CD4-positive, alpha-beta T cell treated with Interleukin-17A for 4 hours (primary cell): ENCODE results near the gene AP3B1.
"Not testable (repeated sequence)": the region's sequence is repeated elsewhere in the genome, so short reads cannot be mapped to it uniquely, and the experiment has no call there.

Experiments
- DNase-seq: peaks from one replicate; pipeline ENCODE4 v3.0.0-alpha.2; 2020; ENCODE audit warnings: mixed read lengths

The AP3B1 gene

DNA sequence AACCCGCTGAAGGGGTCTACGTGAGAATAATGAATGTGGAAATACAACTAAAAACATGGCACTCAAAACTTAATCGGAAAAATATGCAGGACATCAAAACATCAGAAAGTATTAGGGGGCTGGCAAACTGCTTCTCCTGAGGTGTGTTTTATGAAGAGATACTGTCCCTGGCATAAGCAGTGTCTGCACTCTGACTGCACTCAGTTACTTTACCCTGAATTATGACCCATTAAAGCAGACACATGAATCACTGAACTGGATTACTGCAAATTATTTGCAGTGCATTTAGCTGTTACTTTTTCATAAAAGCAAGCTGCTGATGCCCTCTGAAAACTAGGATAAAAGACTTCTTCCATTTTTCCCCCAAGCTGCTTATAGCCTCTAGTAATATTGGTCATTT, 164.9 kb downstream of the AP3B1 start:
- no peak for DNase-seq

DNA sequence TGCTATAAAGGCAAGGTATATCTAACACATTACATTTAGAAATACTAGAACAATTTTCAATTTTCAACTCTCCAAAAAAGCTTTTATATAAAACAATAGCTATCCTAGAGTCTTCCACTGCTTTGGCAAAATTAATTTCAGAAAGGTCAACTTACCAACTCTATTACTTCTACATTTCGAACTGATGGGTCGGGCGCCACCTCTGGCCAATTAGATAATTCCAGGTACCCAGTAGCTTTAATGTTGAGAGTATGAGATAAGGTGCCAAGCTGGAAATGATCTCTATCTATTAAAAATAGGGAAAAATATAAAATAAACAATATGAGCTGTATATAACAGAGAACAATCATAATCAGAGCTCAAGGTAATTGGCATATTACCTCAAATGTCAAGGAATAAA, 166.6 kb downstream of the AP3B1 start:
- no peak for DNase-seq

DNA sequence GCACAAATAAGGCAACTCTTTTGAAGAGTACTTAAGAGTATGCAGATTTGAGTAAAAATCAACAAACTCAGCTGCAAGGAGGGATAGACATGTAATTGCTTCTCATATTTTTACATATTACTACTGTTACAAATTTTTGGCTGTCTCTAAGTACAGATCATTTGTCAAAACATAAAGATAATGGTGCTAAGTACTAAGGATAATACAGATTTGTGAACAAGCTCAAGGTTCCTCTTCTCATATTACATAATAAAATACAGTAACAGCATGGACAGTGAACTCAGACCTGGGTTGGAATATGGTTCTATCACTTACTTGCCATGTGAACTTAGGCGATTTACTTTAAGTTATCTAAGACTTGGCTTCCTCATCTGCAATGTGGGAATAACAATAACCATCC, 168.0 kb downstream of the AP3B1 start:
- no peak for DNase-seq

DNA sequence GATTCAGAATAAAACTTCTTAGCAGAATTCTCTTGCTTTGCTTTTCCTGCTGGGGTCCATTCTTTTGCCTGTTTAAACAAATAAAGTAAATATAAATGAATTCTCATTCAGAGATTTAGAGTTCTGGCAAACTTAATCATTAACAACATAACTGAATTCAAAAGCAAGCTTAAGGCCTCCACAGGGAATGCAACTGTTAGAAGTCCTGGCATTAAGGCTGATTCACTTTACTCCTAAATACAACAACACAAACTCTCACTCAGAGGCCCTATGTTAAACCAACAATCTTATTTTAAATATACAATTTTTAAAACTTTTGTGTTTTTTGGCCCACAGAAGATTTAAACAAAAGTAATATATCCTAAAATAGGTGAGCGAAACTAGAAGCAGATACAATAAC, 178.3 kb downstream of the AP3B1 start:
- DNase-seq, result no peak

DNA sequence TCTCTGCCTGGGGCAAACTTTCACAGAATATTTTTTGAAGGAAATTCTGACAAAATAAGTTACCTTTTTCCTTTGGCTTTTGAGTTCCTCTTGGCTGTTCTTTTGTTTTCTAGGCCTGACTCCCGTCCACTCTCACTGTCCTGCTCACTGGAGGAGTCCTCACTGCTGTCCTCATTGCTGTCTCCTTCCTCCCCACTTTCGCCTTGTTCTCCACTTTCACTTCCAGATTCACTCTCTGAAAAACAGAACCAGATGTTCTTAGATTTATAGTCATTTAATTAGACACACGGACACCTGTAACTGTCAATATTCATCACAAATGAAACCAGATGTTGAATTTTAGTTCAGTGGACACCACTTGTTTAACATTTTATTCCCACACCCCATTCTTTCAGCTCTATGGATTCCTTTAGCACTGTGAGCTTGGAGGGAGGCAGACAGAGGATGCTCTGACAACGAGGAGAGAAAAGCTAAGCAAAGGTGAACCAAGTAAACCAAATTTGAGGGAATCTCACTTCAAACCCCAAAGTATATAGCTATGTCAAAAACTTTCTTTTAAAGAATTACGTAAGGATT, 180.7 kb downstream of the AP3B1 start:
- no peak for DNase-seq

DNA sequence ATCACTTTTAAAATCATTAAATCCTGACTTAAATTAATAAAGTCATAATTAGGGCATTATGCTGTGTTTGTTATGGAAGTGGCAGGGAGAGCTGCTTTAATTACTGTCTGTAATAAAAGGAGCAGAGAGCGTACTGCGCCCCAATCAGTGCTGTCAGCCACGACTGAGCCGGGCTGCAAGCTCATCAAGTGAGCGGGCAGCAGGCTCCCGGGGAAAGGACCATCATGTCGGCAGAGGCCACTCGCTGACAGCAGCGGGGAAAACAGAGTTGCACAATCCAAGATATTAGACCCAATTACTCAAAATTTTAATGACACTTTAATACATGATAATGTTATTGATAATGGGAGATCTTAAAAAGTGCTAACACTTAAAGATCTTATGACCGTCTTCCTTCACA, 181.6 kb downstream of the AP3B1 start:
- DNase-seq, result no peak

DNA sequence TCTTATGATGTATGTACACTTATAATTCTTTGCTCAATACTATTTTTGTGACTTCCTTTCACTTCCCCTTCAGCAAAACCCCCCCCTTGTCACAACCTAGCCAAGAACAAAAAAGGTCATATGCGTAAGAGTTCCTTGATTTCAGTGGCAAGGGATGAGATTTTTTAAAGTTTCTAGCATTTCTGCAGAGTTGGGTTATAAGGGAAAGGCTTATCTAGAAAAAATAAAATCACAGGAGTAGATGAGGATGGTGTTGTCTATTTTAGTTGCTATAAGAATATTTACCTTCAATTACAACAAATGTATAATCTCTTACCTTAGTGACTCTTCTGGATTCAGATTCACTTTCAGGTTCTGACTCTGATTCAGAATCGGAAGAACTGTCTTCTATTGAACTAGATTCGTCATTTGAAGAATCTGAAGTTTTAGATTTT, 184.6 kb downstream of the AP3B1 start:
- DNase-seq, result no peak

DNA sequence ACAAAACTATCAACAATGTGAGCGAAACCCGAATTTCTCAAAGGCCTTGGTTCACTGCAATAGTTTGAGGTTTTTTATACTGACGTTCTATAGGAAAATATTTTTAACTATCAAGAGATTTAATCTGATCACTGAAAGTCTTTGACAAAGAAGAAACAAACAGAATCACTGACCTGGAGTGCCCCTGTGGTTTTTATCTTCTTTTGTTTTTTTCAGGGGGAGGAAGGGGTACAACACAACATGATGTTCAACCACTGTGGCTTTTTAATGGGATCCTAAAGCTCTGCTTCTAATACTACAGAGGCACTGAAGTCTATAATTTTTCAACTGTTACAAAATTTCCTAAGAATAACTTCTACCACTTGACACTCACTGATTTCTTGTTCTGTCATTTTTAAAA, 185.9 kb downstream of the AP3B1 start:
- DNase-seq, result no peak

DNA sequence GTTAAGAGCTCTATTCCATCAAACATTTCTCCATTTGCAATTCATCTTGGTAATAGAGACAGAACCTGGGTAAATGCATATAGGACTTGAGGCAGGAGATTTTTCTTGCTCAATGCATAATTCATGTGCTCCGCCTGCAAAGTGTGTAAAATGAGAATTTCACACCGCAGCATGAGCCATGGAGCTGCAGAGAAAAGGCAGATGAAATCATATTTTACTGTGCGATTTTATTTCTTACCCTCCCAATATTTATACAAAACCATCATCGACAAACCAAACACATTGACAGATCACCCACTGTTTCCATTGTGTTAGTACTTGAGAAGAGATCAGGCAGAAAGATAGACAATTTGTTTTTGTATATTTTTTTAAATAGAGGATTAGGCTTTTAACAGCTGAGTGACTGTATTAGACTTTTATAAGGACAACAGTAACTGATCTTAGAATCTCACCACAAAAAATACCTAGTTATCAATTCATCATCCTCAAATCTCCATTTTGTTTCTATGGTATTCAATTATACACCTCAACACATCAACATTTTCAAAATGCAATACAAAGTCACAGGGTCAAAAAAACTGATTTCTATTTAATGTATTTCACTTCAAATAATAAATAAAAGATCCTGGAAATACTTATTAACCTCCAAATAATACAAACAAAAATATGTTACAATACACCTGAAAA, 191.1 kb downstream of the AP3B1 start:
- DNase-seq, result no peak

DNA sequence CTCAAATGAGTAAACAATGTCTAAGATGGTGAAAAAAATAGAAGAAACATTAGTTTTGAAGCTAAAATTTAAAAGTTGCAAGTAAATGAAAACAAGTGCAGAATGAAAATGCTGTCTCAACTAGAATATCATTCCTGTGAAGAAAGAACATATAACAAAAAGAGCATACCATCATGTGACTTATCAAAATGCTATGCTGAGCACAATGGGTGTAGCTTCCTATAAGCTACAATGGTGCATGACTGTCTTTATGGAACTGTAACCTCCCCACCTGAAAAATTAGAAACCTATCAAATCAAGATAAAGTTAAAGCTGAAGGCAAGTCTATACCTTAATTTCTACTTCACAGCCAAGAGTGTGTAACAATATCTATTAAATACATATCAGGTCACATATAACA, 192.0 kb downstream of the AP3B1 start:
- no peak for DNase-seq

DNA sequence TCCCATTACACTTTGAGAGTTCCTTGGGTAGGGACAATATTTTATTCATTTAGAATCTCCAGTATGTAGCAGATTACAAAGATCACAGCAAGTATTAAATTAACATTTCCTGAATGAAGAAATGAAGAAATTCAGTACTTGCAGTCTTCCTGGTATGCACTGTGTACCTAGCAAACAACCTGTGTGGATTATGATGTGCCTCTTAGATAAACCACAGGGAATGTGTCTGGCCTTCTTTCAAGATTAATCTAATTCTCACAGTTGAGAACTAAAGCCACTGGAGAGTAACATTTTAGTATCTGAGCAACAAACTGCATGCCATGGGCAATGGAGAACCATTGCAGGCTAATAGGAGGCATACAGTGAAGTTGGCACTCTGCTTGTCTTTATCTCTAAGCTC, 199.4 kb downstream of the AP3B1 start:
- DNase-seq, result no peak

DNA sequence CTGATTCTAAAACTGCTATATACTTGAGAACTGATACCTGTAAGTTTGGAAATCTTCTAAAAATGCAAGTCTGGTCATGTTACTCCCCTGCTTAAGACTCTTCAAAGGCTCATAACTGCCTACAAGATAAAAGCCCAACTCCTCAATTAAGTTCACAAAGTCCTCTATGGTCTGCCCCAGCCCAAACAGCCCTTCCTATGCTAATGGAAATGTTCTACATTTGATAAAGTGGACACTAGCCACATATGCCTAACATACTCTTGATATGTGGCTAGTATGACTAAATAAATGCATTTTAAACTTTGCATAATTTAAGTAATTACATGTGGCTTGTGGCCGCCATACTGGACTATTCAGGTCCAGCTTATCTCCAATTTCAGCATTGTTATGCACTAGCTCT, 204.5 kb downstream of the AP3B1 start:
- DNase-seq, result no peak

DNA sequence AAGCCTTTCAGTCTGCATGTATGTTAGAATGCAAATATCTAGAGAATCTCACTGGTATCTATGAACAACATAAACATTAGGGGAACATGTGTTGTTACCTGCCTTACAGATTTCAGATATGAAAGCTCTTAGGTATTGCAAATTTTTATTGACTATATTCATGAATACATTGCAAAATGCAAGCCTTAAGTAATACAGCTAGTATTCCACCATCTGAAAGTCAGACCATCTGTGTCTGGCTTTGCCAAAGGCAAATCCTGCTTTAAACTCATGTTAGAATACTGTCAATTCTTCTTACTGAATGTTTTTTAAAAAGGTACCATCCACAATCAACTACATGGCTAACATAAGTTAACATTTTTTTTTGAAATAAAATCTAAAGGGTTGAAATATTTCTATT, 215.6 kb downstream of the AP3B1 start:
- no peak for DNase-seq

DNA sequence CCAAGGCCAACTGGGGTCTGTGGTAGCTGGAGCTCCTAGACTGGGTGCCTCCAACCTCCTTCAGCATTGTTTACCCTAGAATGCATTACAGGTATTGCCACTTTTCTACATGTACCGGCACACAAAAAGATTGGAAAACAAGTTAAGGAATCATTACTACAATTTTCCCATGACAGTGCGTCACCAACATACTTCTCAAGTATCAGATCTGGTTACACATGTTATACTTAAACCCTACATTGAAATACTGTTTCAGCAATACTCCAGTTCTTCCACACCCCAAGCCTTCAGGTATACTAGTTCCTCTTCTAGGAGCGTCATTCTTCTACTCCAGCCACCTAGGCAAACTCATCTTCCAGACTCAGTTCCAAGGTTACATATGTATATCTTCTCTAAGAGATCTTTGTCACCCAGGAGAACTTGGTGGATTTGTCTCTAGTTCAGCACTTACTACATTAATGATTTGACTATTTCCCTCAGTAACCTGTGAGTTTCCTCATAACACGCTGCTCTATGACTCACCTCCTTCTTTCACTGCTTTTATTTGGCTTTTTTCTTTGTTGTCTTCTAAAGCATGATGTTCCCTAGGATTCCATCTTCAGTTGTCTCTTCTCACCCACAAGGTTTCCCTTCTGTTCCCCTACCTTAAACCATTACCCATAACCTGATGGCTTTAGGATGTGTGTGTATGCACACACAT, 217.0 kb downstream of the AP3B1 start:
- no peak for DNase-seq

DNA sequence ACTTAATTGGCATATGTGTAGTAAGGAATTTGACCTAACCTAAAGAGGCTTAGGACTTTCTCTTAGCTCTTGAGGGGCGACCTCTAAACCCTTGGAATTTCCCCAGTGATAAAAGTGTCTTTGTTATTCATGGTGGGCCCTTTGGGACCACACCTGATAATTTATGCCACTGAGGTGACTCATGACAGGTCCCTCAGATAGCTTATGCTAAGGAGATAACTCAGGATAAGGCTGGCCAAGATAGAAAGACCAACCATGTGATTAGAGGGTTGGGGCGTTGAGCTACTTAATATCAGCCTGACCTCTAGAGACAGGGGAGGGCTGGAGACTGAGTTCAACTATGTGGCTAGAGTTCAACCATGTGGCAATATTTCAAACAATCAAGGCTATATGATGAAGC, 218.1 kb downstream of the AP3B1 start:
- DNase-seq, result no peak

DNA sequence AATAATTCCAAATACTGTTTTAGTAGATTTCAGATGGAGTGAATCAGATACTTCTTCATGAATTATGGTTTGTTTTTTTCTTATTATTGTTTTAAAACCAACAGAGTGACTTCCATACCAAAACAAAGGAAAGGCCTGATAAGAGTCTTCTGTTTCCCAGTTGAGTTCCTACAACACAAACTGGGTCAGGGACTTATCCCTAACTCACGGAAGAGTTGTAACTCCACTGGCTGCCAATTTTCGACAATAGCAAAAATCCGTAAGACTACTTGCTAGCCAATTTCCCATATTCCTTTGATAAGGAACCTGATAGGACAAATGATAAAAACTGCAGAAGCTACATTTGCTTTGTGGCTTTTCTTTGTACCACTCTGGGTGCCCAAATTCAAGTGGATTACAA, 219.2 kb downstream of the AP3B1 start:
- DNase-seq, result no peak

DNA sequence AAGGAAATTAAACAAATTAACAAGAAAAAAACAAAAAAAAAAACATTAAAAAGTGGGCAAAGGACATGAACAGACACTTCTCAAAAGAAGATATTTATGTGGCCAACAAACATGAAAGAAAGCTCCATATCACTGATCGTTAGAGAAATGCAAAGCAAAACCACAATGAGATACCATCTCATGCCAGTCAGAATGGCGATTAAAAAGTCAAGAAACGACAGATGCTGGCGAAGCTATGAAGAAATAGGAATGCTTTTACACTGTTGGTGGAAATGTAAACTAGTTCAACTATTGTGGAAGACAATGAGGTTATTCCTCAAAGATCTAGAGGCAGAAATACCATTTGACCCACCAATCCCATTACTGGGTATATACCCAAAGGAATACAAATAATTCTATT, 223.8 kb downstream of the AP3B1 start:
- not testable (repeated sequence) for DNase-seq

DNA sequence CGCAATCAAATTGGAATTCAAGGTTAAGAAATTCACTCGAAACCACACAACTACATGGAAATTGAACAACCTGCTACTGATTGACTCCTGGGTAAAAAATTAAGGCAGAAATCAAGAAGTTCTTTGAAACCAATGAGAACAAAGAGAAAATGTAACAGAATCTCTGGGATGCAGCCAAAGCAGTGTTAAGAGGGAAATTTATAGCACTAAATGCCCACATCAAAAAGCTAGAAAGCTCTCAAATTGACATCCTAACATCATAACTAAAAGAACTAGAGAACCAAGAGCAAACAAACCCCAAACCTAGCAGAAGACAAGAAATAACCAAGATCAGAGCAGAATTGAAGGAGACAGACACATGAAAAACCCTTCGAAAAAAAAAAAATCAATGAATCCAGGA, 226.9 kb downstream of the AP3B1 start:
- DNase-seq, result not testable (repeated sequence)

DNA sequence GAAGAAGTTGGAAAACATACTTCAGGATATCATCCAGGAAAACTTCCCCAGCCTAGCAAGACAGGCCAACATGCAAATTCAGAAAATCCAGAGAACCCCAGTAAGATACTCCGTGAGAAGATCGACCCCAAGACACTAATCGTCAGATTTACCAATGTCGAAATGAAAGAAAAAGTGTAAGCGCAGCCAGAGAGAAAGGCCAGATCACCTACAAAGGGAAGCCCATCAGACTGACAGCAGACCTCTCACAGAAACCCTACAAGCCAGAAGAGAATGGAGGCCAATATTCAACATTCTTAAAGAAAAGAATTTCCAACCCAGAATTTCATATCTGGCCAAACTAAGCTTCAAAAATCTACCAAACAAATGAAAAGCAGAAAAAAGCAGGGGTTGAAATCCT, 227.8 kb downstream of the AP3B1 start:
- DNase-seq, result not testable (repeated sequence)

DNA sequence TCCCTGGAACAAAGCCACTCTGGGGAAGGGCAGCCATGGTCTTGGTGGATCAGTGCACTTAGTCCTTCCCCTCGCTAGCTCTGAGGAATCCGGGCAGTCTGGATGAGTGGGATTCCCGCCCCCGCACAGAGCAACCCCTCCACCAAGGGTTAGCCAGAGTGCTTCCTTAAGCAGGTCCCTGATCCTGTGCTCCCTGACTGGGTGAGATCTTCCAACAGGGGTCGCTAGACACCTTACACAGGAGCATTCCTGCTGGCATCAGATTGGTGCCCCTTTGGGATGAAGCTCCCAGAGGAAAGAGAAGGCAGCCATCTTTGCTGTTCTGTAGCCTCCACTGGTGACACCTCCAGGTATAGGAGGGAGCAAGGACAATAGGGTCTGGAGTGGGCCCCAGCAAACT, 228.8 kb downstream of the AP3B1 start:
- no peak for DNase-seq

DNA sequence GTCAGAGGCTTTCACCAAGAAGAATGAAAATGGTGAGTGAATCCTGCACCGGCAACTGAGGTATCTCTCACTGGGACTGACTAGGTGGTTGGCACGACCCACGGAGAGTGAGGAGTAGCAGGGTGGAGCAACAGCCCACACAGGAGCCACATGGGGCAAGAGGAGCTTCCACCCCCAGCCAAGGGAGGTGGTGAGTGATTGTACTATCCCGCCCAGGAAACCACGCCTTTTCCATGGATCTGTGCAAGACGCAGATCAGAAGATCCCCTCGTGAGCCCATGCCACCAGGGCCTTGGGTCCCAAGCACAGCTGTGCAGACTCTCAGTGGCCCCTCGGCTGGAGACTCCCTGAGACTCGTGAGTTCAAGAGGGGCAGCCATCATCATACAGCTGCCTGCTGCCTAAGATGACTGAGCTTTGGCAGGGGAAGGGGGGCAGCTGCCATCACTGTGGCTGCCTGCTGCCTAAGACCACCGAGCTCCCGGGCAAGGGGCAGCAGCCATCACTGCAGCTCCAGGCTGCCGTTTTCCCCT, 229.5 kb downstream of the AP3B1 start:
- no peak for DNase-seq

DNA sequence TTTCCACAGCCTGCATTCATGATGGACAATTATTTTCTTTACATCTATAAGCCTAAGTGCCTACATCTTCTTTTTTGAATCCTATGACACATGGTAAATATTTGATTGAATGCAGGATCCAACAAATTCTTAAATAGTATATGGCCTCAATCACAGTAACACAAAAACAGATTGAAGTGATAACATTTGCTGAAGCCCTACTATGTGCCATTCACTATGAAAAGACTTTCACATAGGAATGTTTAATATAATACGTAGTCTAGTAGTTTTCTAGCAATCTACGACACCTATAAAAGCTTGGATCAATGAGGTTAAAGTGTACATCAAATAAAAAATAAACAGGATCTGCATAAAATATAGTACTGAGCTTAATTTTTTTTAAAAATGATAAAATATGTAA, 231.0 kb downstream of the AP3B1 start:
- DNase-seq, result no peak

DNA sequence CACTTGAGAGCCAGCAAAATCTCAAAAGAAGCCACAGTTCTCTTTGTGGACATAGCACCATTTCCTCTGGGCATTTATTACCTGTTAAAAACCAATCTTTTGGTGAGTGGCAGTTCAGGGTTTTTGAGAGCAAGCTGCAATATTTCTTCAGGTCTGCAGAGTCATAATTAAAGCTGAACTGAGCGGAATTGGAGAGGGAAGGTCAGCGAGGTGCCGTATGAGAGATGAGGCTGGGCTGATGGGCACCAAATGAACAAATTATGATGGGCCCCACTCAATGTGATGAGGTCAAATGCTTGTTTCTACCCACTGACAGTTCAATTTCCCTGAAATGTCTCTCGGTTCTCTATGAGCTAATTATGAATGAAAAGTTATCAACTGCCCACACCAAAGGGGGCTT, 231.9 kb downstream of the AP3B1 start:
- no peak for DNase-seq

DNA sequence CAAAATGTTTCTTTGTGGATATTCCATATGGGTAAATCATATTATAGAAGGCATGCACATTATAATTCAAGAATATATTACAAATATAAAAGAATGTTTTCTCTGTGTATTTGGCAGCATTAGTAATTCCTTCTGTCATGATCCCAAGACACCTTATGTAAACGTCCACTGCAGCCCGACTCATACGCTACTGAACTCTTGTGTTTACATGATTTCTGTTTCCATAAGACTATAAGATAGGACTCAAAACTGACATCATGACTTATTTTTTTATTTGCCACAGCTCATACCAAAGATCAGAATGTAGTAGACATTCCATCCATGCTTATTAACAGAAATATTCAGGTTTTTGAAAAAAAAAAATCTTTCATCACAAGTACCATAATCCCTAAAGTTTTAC, 234.1 kb downstream of the AP3B1 start:
- DNase-seq, result no peak
